ENCODE measurements around the gene KIFAP3.
"Not testable (repeated sequence)": the region's sequence is repeated elsewhere in the genome, so short reads cannot be mapped to it uniquely, and the experiment has no call there.

DNA sequence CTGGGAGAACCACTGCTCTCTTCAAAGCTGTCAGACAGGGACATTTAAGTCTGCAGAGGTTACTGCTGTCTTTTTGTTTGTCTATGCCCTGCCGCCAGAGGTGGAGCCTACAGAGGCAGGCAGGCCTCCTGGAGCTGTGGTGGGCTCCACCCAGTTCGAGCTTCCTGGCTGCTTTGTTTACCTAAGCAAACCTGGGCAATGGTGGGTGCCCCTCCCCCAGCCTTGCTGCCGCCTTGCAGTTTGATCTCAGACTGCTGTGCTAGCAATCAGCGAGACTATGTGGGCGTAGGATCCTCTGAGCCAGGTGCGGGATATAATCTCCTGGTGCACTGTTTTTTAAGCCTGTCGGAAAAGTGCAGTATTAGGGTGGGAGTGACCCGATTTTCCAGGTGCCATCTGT is 38.6 kb upstream of the KIFAP3 start:
- TF ChIP-seq, protein P1, sequence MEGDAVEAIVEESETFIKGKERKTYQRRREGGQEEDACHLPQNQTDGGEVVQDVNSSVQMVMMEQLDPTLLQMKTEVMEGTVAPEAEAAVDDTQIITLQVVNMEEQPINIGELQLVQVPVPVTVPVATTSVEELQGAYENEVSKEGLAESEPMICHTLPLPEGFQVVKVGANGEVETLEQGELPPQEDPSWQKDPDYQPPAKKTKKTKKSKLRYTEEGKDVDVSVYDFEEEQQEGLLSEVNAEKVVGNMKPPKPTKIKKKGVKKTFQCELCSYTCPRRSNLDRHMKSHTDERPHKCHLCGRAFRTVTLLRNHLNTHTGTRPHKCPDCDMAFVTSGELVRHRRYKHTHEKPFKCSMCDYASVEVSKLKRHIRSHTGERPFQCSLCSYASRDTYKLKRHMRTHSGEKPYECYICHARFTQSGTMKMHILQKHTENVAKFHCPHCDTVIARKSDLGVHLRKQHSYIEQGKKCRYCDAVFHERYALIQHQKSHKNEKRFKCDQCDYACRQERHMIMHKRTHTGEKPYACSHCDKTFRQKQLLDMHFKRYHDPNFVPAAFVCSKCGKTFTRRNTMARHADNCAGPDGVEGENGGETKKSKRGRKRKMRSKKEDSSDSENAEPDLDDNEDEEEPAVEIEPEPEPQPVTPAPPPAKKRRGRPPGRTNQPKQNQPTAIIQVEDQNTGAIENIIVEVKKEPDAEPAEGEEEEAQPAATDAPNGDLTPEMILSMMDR (IDR thresholded peaks at IDR 0.05), result not testable (repeated sequence)
- not testable (repeated sequence) for TF ChIP-seq POLR2A (IDR thresholded peaks at IDR 0.05)
